NCI-H748 treated with DMSO at 0.1 percent for 48 hours (cell line): ENCODE measurements around the gene SOX4.

Source experiments
- DNase-seq: peaks from one replicate; lab custom pipeline; 2025; lab: John Stamatoyannopoulos, UW

The SOX4 gene

GRCh38 chr6:21594416-21595281, 1.1 kb downstream of the SOX4 start:
- no peak for DNase-seq

GRCh38 chr6:21595285-21596144, 2.0 kb downstream of the SOX4 start:
- no peak for DNase-seq

- peak; percentile 86 for DNase-seq
Measured at GRCh38 chr6:21596145-21596948, 2.8 kb downstream of the SOX4 start.

GRCh38 chr6:21596949-21597682, 3.6 kb downstream of the SOX4 start:
- DNase-seq = peak; percentile 86

GRCh38 chr6:21597801-21598673, 4.5 kb downstream of the SOX4 start:
- peak; percentile 55 for DNase-seq

GRCh38 chr6:21598674-21599023, 5.1 kb downstream of the SOX4 start:
- no peak for DNase-seq

- no peak for DNase-seq
Measured at GRCh38 chr6:21599051-21599696, 5.6 kb downstream of the SOX4 start.

- no peak for DNase-seq
Measured at GRCh38 chr6:21601339-21601923, 7.9 kb downstream of the SOX4 start.

GRCh38 chr6:21601932-21602390, 8.4 kb downstream of the SOX4 start:
- DNase-seq = no peak

GRCh38 chr6:21603082-21603952, 9.8 kb downstream of the SOX4 start:
- DNase-seq = peak; percentile 59

- DNase-seq = no peak
Measured at GRCh38 chr6:21604081-21604480, 10.5 kb downstream of the SOX4 start.

- no peak for DNase-seq
Measured at GRCh38 chr6:21605166-21605565, 11.6 kb downstream of the SOX4 start.

- DNase-seq = no peak
Measured at GRCh38 chr6:21608601-21609000, 15.1 kb downstream of the SOX4 start.

GRCh38 chr6:21609881-21610329, 16.4 kb downstream of the SOX4 start:
- DNase-seq = no peak

- DNase-seq = no peak
Measured at GRCh38 chr6:21610341-21610740, 16.8 kb downstream of the SOX4 start.

GRCh38 chr6:21611485-21611884, 17.9 kb downstream of the SOX4 start:
- DNase-seq = no peak

- DNase-seq = peak; percentile 58
Measured at GRCh38 chr6:21612067-21612745, 18.7 kb downstream of the SOX4 start.

GRCh38 chr6:21613809-21614208, 20.3 kb downstream of the SOX4 start:
- DNase-seq = no peak
